Retinal pigment epithelial cell (primary cell): ENCODE data around the gene SEL1L2.
A peak's percentile ranks its signal among the peaks of the same experiment; 100 is the strongest.

Experiments used
- DNase-seq: peaks from one replicate; pipeline ENCODE4 v3.0.0-alpha.2; 2010; ENCODE audit warnings: low read depth
- H3K4me3 ChIP-seq: 2 replicates; pipeline ENCODE4 v1.5.1; 2011; ENCODE audit warnings: mild to moderate bottlenecking, low read length, control low read depth, moderate library complexity
- CTCF ChIP-seq: conservative IDR thresholded peaks from 2 replicates; pipeline ENCODE4 v1.5.1; 2011; ENCODE audit warnings: low read depth, low read length, control low read depth, inconsistent platforms

The SEL1L2 gene

GRCh38 chr20:13960525-13960924 is 29.9 kb downstream of the SEL1L2 start:
- no peak for TF ChIP-seq CTCF
- H3K4me3 ChIP-seq: no peak overlapping the region
- no peak for DNase-seq

GRCh38 chr20:13960119-13960518 is 30.3 kb downstream of the SEL1L2 start:
- no peak for DNase-seq
- TF ChIP-seq CTCF: no peak

GRCh38 chr20:13953227-13953626 is 37.2 kb downstream of the SEL1L2 start:
- DNase-seq: no peak
- peak; percentile 1 for TF ChIP-seq CTCF
- H3K4me3 ChIP-seq: no peak overlapping the region

More at GRCh38 chr20:13960119-13960518, 30.3 kb downstream of the SEL1L2 start:
- H3K4me3 ChIP-seq: no peak overlapping the region

- DNase-seq: no peak
- no peak for TF ChIP-seq CTCF
- H3K4me3 ChIP-seq: no peak overlapping the region
Measured at GRCh38 chr20:13947719-13948118, 42.7 kb downstream of the SEL1L2 start.

GRCh38 chr20:13941031-13941430 is 49.4 kb downstream of the SEL1L2 start:
- no peak for DNase-seq
- H3K4me3 ChIP-seq: no peak overlapping the region
- TF ChIP-seq CTCF: no peak

GRCh38 chr20:13936781-13937576 is 53.4 kb downstream of the SEL1L2 start:
- no peak for DNase-seq
- TF ChIP-seq CTCF: no peak
- no peak overlapping the region for H3K4me3 ChIP-seq

GRCh38 chr20:13934992-13935894 is 55.2 kb downstream of the SEL1L2 start:
- no peak overlapping the region for H3K4me3 ChIP-seq
- DNase-seq: no peak
- TF ChIP-seq CTCF: no peak
